Colonic mucosa (tissue), 4 donors: ENCODE results near the gene TAAR1. TPM values are rescaled to one million over a fixed set of nuclear protein-coding genes. Genes with fewer than 3 reads are reported as not detected.
"Not testable (repeated sequence)": the region's sequence is repeated elsewhere in the genome, so short reads cannot be mapped to it uniquely, and the experiment has no call there.

Source experiments
- DNase-seq: peaks from one replicate; pipeline ENCODE4 v3.0.0-alpha.2; 2020
- H3K27ac ChIP-seq: fragments of 200-600 bp; one replicate; pipeline ENCODE4 v1.8.0; 2021
- H3K27me3 ChIP-seq: fragments of 200-600 bp; one replicate; pipeline ENCODE4 v1.8.0; 2021
- H3K36me3 ChIP-seq: fragments of 200-600 bp; one replicate; pipeline ENCODE4 v1.8.0; 2021
- H3K4me1 ChIP-seq: fragments of 200-600 bp; one replicate; pipeline ENCODE4 v1.8.0; 2021; ENCODE audit warnings: mild to moderate bottlenecking
- H3K4me3 ChIP-seq: fragments of 200-600 bp; one replicate; pipeline ENCODE4 v1.8.0; 2021
- H3K9ac ChIP-seq, 2 donors: one replicate each; pipeline ENCODE4 v1.7.0; 2013; ENCODE audit warnings: control low read depth in 2 of 2, low read depth in 2 of 2, low read length in 2 of 2
- H3K9me3 ChIP-seq: fragments of 200-600 bp; one replicate; pipeline ENCODE4 v1.8.0; 2021
- CTCF ChIP-seq: fragments of 200-600 bp; IDR thresholded peaks from one replicate; pipeline ENCODE4 v1.8.0; 2022; ENCODE audit warnings: antibody characterized with exemption, mild to moderate bottlenecking
- intact Hi-C: fragments of 100-400 bp; cut with DNase I; formaldehyde crosslinking; loops from one replicate; pipeline ENCODE4 v1.14.1; 2022
- total RNA-seq, 2 donors: library from RNA; stranded (reverse); fragmentation: NEBNext Ultra II Directional in 1 of 2; extraction: Animal tissue kit (Norgen Biotek cat#: 25700) in 1 of 2; gene quantifications; one replicate each; pipeline ENCODE4 v1.2.1, GENCODE V29; 2021
- donor health status: healthy.
- donor health status: DM: no; HTN: no; CAD: no.
- donor health status: DM: no; HTN: no; CAD: no.

Gene TAAR1
- total RNA-seq: not detected

DNA sequence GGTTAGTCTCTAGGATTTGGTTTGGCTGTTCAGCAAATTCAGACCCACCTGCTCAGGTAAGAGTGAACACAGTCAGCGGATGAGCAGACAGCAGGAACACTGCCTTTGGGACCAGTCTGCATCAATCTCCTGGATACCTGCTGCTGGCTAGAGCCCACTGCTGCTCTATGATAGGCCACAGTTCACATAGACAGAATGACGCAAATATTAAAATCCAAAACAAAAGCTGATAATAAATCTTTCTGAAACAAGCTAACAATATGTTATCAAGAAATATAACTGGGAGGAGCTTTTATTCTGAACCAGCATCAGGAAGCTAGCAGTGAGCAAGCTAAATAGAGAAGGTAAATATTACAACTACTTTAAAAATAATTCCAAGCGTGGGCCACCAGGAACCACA, at the start of gene TAAR1:
TAAR1 (minus strand) TSS at position 101 of the 400 bp plus-strand sequence. CDS start 13,179 bp downstream, outside the sequence.
- no peak for TF ChIP-seq CTCF

GRCh38 chr6:132708771-132709170, 49.8 kb upstream of the TAAR1 start:
- no peak overlapping the region for H3K4me3 ChIP-seq
- TF ChIP-seq CTCF: no peak
- H3K9ac ChIP-seq: no peak overlapping the region
- no peaks in the 10 kb centered on the region for H3K9me3 ChIP-seq
- no peak for DNase-seq
- H3K27ac ChIP-seq: no peak overlapping the region
- no peaks in the 10 kb centered on the region for H3K36me3 ChIP-seq
- intact Hi-C loops: no loop called here
- no peaks in the 10 kb centered on the region for H3K4me1 ChIP-seq
- no peaks in the 10 kb centered on the region for H3K27me3 ChIP-seq

More for the DNA sequence above, at the start of gene TAAR1:
- Histone ChIP-seq H3K27ac (no peak within 1 kb of the TSS), H3K4me3 (no peak within 1 kb of the TSS), H3K4me1 (no peaks in the 10 kb centered on the region), H3K9ac (no peak within 1 kb of the TSS), H3K27me3 (no peaks in the 10 kb centered on the region), H3K36me3 (no peaks in the 10 kb centered on the region), H3K9me3 (no peaks in the 10 kb centered on the region)
- intact Hi-C loops: no loop called here
- DNase-seq: no peak

DNA sequence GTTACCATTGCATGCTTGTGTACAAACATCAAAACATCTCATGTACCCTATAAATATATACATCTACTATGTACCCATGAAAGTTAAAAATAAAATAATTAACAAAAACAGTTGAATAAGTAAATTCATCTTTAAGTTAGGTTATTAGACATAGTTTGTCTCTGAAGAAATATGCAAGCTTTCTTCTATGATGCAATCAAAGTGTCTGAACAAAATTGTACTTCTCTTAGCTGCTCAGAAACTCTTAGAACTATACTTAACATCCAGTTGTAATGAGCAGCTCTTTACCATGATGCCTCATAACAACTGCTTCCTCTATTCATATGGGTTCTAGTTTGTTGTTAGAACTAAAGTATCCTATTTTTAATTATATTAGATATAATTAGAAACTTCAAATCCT, 49.0 kb upstream of the TAAR1 start:
- intact Hi-C loops: no loop called here
- no peak overlapping the region for H3K9ac ChIP-seq
- TF ChIP-seq CTCF: no peak
- no peaks in the 10 kb centered on the region for H3K36me3 ChIP-seq
- no peaks in the 10 kb centered on the region for H3K4me1 ChIP-seq
- H3K27ac ChIP-seq: no peak overlapping the region
- DNase-seq: no peak
- no peaks in the 10 kb centered on the region for H3K9me3 ChIP-seq
- H3K4me3 ChIP-seq: no peak overlapping the region
- no peaks in the 10 kb centered on the region for H3K27me3 ChIP-seq

GRCh38 chr6:132706756-132707155, 47.8 kb upstream of the TAAR1 start:
- H3K4me3 ChIP-seq, DNase-seq, H3K9me3 ChIP-seq, H3K4me1 ChIP-seq, intact Hi-C loops, H3K27me3 ChIP-seq, H3K9ac ChIP-seq, H3K27ac ChIP-seq, H3K36me3 ChIP-seq: not testable (repeated sequence)

- H3K36me3 ChIP-seq: no peaks in the 10 kb centered on the region
- TF ChIP-seq CTCF: no peak
- no peaks in the 10 kb centered on the region for H3K9me3 ChIP-seq
- no peak for DNase-seq
- H3K4me3 ChIP-seq: no peak overlapping the region
- no peaks in the 10 kb centered on the region for H3K4me1 ChIP-seq
- no peaks in the 10 kb centered on the region for H3K27me3 ChIP-seq
- intact Hi-C loops: no loop called here
- no peak overlapping the region for H3K27ac ChIP-seq
- H3K9ac ChIP-seq: no peak overlapping the region
Measured at GRCh38 chr6:132703936-132704335, 45.0 kb upstream of the TAAR1 start.

- no peaks in the 10 kb centered on the region for H3K9me3 ChIP-seq
- no peak for TF ChIP-seq CTCF
Measured at GRCh38 chr6:132698608-132699007, 39.6 kb upstream of the TAAR1 start.

More at GRCh38 chr6:132698608-132699007, 39.6 kb upstream of the TAAR1 start:
- intact Hi-C loops: no loop called here
- Histone ChIP-seq H3K9ac (no peak overlapping the region), H3K4me3 (no peak overlapping the region), H3K27me3 (no peaks in the 10 kb centered on the region), H3K36me3 (no peaks in the 10 kb centered on the region), H3K27ac (no peak overlapping the region), H3K4me1 (no peaks in the 10 kb centered on the region)
- DNase-seq: no peak
